ENCODE data around the gene TMEM51.

TMEM51 gene

GRCh38 chr1:15262706-15263105 is 109.2 kb downstream of the TMEM51 start:
- no peak for DNase-seq (ENCODE audit: insufficient read length, low spot score)
- FAIRE-seq = no peak

GRCh38 chr1:15264769-15265168 is 111.2 kb downstream of the TMEM51 start:
- FAIRE-seq = no peak
- no peak for DNase-seq (ENCODE audit: insufficient read length, low spot score)

Data from GM19239 (cell line).